Neural progenitor cell (in vitro differentiated cells): ENCODE results near the gene LRBA. TPM values are rescaled to one million over a fixed set of nuclear protein-coding genes. Genes with fewer than 3 reads are reported as not detected.

Experiments used
- DNase-seq: peaks from one replicate; pipeline ENCODE4 v3.0.0-alpha.2; 2016; ENCODE audit warnings: low spot score
- H2AFZ ChIP-seq: fragments of 200-600 bp; sonication (generic); replicated peaks from 2 replicates; pipeline ENCODE4 v1.6.1; 2016; ENCODE audit warnings: antibody characterized with exemption
- H3F3A ChIP-seq: fragments of 200-600 bp; sonication (generic); 2 replicates; pipeline ENCODE4 v1.6.1; 2016; ENCODE audit warnings: antibody characterized with exemption, low read depth
- H3K27ac ChIP-seq: fragments of 200-600 bp; sonication (generic); 2 replicates; pipeline ENCODE4 v1.5.1; 2016; ENCODE audit warnings: mild to moderate bottlenecking
- H3K27me3 ChIP-seq: fragments of 200-600 bp; sonication (generic); 2 replicates; pipeline ENCODE4 v1.6.1; 2016; ENCODE audit warnings: mild to moderate bottlenecking, moderate library complexity
- H3K36me3 ChIP-seq: fragments of 200-600 bp; sonication (generic); 2 replicates; pipeline ENCODE4 v1.5.1; 2016
- H3K4me1 ChIP-seq: fragments of 200-600 bp; sonication (generic); 2 replicates; pipeline ENCODE4 v1.6.1; 2016; ENCODE audit warnings: mixed run types
- H3K4me2 ChIP-seq: fragments of 200-600 bp; sonication (generic); 2 replicates; pipeline ENCODE4 v1.6.1; 2016
- H3K4me3 ChIP-seq: fragments of 200-600 bp; sonication (generic); 2 replicates; pipeline ENCODE4 v1.5.1; 2016
- H3K79me2 ChIP-seq: fragments of 200-600 bp; sonication (generic); 2 replicates; pipeline ENCODE4 v1.6.1; 2016; ENCODE audit warnings: low read depth
- H3K9ac ChIP-seq: fragments of 200-600 bp; sonication (generic); 2 replicates; pipeline ENCODE4 v1.6.1; 2016
- H3K9me3 ChIP-seq: fragments of 200-600 bp; sonication (generic); 2 replicates; pipeline ENCODE4 v1.5.1; 2016; ENCODE audit warnings: low read depth
- H4K20me1 ChIP-seq: fragments of 200-600 bp; sonication (generic); 2 replicates; pipeline ENCODE4 v1.6.1; 2016; ENCODE audit warnings: low read depth
- H3K27ac Mint-ChIP-seq: 3 replicates; pipeline ENCODE4 v1.8.0; 2021; ENCODE audit warnings: mixed read lengths
- H3K27me3 Mint-ChIP-seq: 2 replicates; pipeline ENCODE4 v1.8.0; 2022; ENCODE audit warnings: low read depth, mild to moderate bottlenecking, inconsistent platforms, moderate library complexity, mixed read lengths; ENCODE audit not compliant: insufficient read depth
- H3K36me3 Mint-ChIP-seq: 3 replicates; pipeline ENCODE4 v1.8.0; 2021; ENCODE audit warnings: mixed read lengths
- H3K4me1 Mint-ChIP-seq: 3 replicates; pipeline ENCODE4 v1.8.0; 2021; ENCODE audit warnings: mixed read lengths
- H3K4me3 Mint-ChIP-seq: 3 replicates; pipeline ENCODE4 v1.8.0; 2021; ENCODE audit warnings: mild to moderate bottlenecking, moderate library complexity, mixed read lengths
- H3K9me3 Mint-ChIP-seq: 3 replicates; pipeline ENCODE4 v1.8.0; 2020; ENCODE audit warnings: mixed read lengths
- CTCF ChIP-seq: fragments of 200-600 bp; sonication (generic); IDR thresholded peaks from 2 replicates; pipeline ENCODE4 v1.5.1; 2017; ENCODE audit warnings: antibody characterized with exemption, mild to moderate bottlenecking
- EZH2 ChIP-seq: fragments of 200-600 bp; sonication (generic); IDR thresholded peaks from 2 replicates; pipeline ENCODE4 v1.6.1; 2017; ENCODE audit warnings: antibody characterized with exemption, mild to moderate bottlenecking, moderate library complexity
- EZH2phosphoT487 ChIP-seq: fragments of 200-600 bp; sonication (generic); IDR thresholded peaks from 2 replicates; pipeline ENCODE4 v1.6.1; 2017; ENCODE audit warnings: antibody characterized with exemption
- total RNA-seq: library from RNA; depleted of rRNA; stranded (reverse); fragments of >200 nt; gene quantifications from 2 replicates; pipeline ENCODE4 v1.2.3, GENCODE V29; 2015; ENCODE audit warnings: low replicate concordance

LRBA gene
- total RNA-seq, 1 donor from 2014 or later = 111 TPM

GRCh38 chr4:150491132-150492049, 523.7 kb downstream of the LRBA start:
- Histone ChIP-seq H3K79me2 (no peaks in the 10 kb centered on the region), H3K4me1 (peaks cover 20% of the 10 kb centered on the region), H3K36me3 (no peaks in the 10 kb centered on the region), H3K4me3 (no peak overlapping the region), H3K9me3 (no peaks in the 10 kb centered on the region), H3K4me2 (peak overlapping the region; percentile 7), H3K27ac (peak overlapping the region; percentile 21), H3K9ac (no peak overlapping the region), H2AFZ (no peak overlapping the region), H4K20me1 (no peaks in the 10 kb centered on the region), H3F3A (peaks cover 17% of the 10 kb centered on the region), H3K27me3 (no peaks in the 10 kb centered on the region)
- DNase-seq = peak; percentile 20
- Mint-ChIP-seq H3K36me3 (no peaks in the 10 kb centered on the region), H3K27me3 (peaks cover 2% of the 10 kb centered on the region), H3K4me3 (no peak overlapping the region), H3K9me3 (no peaks in the 10 kb centered on the region), H3K4me1 (peaks cover 28% of the 10 kb centered on the region), H3K27ac (no peak overlapping the region)
- TF ChIP-seq EZH2 = no peak
- TF ChIP-seq EZH2phosphoT487 = no peak

GRCh38 chr4:150482581-150482980, 532.5 kb downstream of the LRBA start:
- Histone ChIP-seq H3F3A (no peaks in the 10 kb centered on the region), H3K9me3 (no peaks in the 10 kb centered on the region), H3K27ac (no peak overlapping the region), H2AFZ (no peak overlapping the region), H3K4me1 (no peaks in the 10 kb centered on the region), H3K36me3 (no peaks in the 10 kb centered on the region), H4K20me1 (no peaks in the 10 kb centered on the region), H3K27me3 (no peaks in the 10 kb centered on the region), H3K4me3 (no peak overlapping the region), H3K4me2 (no peak overlapping the region), H3K79me2 (no peaks in the 10 kb centered on the region), H3K9ac (no peak overlapping the region)
- H3K4me3 Mint-ChIP-seq = no peak overlapping the region
- TF ChIP-seq EZH2phosphoT487 (no peak), CTCF (no peak), EZH2 (no peak)
- no peaks in the 10 kb centered on the region for H3K9me3 Mint-ChIP-seq
- no peaks in the 10 kb centered on the region for H3K27me3 Mint-ChIP-seq
- H3K36me3 Mint-ChIP-seq = peaks cover 2% of the 10 kb centered on the region
- DNase-seq = no peak
- H3K4me1 Mint-ChIP-seq = no peaks in the 10 kb centered on the region
- H3K27ac Mint-ChIP-seq = no peak overlapping the region

- Mint-ChIP-seq H3K4me3 (no peak overlapping the region), H3K9me3 (no peaks in the 10 kb centered on the region), H3K27ac (no peak overlapping the region), H3K27me3 (no peaks in the 10 kb centered on the region), H3K4me1 (no peaks in the 10 kb centered on the region), H3K36me3 (no peaks in the 10 kb centered on the region)
- Histone ChIP-seq H2AFZ (no peak overlapping the region), H3K4me2 (no peak overlapping the region), H3K4me1 (no peaks in the 10 kb centered on the region), H3K36me3 (no peaks in the 10 kb centered on the region), H4K20me1 (no peaks in the 10 kb centered on the region), H3K27ac (peak overlapping the region; percentile 41), H3K9me3 (no peaks in the 10 kb centered on the region), H3F3A (no peaks in the 10 kb centered on the region), H3K4me3 (no peak overlapping the region), H3K27me3 (no peaks in the 10 kb centered on the region), H3K9ac (no peak overlapping the region), H3K79me2 (no peaks in the 10 kb centered on the region)
- TF ChIP-seq CTCF (no peak), EZH2 (no peak), EZH2phosphoT487 (no peak)
- DNase-seq = no peak
Observed at GRCh38 chr4:150479657-150480056, 535.4 kb downstream of the LRBA start.

GRCh38 chr4:150477869-150478268, 537.2 kb downstream of the LRBA start:
- Histone ChIP-seq H3K27me3 (no peaks in the 10 kb centered on the region), H3K4me1 (no peaks in the 10 kb centered on the region), H3K79me2 (no peaks in the 10 kb centered on the region), H3K9me3 (no peaks in the 10 kb centered on the region), H3K27ac (no peak overlapping the region), H4K20me1 (no peaks in the 10 kb centered on the region), H3F3A (no peaks in the 10 kb centered on the region), H2AFZ (no peak overlapping the region), H3K36me3 (no peaks in the 10 kb centered on the region), H3K4me3 (no peak overlapping the region), H3K9ac (no peak overlapping the region), H3K4me2 (no peak overlapping the region)
- Mint-ChIP-seq H3K4me1 (no peaks in the 10 kb centered on the region), H3K36me3 (no peaks in the 10 kb centered on the region), H3K9me3 (no peaks in the 10 kb centered on the region), H3K4me3 (no peak overlapping the region), H3K27ac (no peak overlapping the region), H3K27me3 (no peaks in the 10 kb centered on the region)
- TF ChIP-seq EZH2phosphoT487 (no peak), EZH2 (no peak), CTCF (no peak)
- DNase-seq = no peak
